ENCODE measurements around the gene GPR31.

GPR31 gene

GRCh38 chr6:167165858-167166471 is 8.2 kb upstream of the GPR31 start:
- DNase-seq: no peak

DNA sequence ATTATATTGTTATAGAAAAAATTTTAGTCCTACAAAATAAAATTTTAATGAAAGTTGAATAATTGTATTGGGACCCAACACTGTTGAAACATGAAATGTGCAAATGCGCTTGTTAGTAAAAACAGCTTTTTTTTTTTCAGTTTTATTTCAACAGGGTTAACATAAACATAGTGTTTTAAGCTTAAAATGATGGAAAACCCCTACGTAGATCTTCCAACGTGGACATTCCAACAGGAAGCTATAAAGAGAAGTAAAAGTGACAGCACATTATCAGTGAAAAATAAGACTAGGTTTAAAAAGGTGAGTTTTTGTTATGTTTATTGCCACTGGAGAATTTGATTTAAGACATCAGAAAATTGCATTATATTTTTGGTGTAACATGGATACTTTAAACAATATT is 6.5 kb upstream of the GPR31 start:
- DNase-seq: no peak

GRCh38 chr6:167163476-167164011 is 5.8 kb upstream of the GPR31 start:
- DNase-seq: no peak

DNA sequence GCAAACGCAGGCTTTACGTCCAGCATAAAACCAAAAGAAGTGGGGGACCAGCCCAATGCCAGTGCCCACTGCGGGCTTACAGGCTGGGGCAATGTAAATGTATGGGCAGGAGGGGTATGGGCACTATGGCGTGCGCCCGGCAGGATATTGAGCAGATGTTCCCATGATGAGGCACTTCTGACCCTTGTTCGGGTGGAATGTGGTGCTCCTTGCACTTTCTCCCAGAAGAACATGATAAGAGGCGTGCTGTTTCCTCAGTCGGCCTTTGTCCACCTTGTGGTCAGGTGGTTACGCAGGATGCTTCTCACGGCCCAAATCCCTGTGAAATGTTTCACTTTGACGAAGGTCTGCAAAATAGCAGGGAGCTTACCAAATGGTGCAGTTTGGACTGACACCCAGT is 4.8 kb upstream of the GPR31 start:
- no peak for DNase-seq

DNA sequence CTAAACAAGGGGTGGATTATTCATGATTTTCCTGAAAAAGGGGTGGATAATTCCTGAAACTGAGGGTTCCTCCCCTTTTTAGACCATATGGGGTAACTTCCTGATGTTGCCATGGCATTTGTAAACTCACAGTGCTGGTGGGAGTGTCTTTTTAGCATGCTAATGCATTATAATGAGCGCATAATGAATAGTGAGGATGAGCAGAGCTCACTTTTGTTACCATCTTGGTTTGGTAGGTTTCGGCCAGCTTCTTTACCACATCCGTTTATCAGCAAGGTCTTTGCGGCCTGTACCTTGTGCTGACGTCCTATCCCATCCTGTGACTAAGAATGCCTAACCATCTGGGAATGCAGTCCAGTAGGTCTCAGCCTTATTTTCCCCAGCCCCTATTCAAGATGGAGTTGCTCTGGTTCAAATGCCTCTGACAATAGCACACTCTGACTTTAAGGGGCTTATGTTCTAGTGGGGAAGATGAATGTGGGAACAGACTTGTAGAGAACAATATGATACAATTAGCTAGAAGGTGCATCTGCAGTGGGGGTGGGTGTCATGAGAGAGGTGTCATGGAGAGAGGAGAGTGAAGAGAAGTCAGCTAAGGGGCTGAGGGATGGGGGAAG is 4.2 kb upstream of the GPR31 start:
- no peak for DNase-seq

- no peak for DNase-seq
Measured at GRCh38 chr6:167157414-167157813, 366 bp downstream of the GPR31 start.

GRCh38 chr6:167154895-167155294 is 2.9 kb downstream of the GPR31 start:
- no peak for DNase-seq

DNA sequence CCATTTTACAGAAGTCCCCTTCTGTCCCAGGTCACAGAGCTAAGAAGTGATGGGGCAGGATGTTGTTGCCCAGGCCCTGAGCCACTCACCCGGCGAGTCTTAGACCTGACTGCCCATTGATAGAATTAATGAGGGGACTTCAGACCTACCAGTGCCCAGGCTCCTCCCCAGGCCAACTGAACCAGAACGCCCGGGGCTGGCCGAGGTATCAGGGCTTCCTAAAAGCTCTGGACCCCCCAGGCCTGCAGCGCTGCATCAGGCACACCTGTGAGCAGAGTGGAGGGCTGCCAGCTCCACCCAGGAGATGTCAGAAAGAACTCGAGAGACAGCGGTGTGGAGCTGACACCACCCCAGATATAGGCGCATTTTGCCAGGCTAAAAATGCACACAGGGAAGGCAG is 3.5 kb downstream of the GPR31 start:
- no peak for DNase-seq

GRCh38 chr6:167153521-167153959 is 4.2 kb downstream of the GPR31 start:
- DNase-seq: no peak

GRCh38 chr6:167152862-167153261 is 4.9 kb downstream of the GPR31 start:
- no peak for DNase-seq

DNA sequence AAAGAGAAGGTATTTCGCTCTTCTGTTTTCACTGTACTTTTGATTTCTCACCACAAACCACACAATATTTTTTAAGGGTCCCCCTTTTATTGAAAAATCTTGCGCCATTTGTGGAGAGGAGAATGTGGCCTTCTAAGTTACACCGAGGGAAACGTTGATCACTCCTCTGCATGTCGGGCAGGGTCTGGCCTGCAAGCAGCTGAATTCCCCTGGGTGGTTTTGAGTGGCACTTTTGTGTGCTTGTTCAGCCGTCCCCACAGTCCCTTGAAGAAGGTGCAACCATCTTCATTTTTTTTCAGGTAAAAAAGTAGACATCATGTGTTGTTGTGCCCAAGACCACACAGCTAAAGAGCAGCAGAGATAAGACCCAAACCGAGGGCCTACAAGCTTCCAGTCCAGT is 6.1 kb downstream of the GPR31 start:
- no peak for DNase-seq

DNA sequence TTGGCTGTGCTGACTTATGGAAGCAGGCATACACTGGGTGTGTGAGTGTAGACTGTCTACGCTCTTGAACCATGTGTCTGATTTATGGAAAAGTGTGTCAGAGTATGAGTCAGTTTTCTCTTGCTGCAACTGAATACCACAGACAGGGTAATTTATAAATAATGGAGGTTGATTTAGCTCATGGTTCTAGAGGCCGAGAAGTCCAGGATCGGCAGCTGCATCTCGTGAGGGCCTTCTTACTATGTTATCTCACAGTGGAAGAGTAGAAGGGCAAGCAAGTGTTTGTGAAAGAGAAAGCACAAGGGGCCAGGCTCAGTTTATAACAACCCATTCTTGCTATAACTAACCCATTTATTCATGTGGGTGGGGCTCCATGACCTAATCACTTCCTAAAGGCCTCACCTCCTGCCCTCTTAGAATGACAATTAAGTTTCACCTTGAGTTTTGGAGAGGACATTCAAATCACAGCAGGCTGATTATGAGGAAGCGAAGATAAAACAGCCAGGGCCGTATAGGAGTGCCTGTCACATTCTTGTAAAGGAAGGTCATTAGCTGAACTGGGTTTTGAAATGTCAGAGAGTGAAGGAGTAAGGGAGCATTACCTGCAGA is 6.7 kb downstream of the GPR31 start:
- DNase-seq: no peak

GRCh38 chr6:167148997-167149396 is 8.8 kb downstream of the GPR31 start:
- DNase-seq: no peak

DNA sequence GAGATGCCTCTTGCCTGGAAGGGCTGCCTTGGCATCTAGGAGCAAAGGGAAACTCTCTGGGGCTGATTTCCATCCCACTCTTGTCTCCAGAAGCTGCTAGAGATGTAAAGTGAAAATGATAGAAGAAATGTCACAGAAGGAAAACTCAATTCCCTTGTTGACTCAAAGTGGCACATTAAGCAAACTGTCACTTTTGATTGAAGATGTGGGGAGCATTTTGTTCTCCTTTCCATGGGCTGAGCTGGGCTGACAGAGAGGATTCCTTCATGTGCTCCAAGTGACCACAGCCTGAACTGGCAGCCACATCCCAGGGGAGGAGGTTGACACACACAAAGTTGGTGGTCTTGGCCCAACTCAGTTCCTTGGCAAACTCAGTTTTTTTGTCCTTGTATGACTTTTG is 9.8 kb downstream of the GPR31 start:
- DNase-seq: no peak

DNA sequence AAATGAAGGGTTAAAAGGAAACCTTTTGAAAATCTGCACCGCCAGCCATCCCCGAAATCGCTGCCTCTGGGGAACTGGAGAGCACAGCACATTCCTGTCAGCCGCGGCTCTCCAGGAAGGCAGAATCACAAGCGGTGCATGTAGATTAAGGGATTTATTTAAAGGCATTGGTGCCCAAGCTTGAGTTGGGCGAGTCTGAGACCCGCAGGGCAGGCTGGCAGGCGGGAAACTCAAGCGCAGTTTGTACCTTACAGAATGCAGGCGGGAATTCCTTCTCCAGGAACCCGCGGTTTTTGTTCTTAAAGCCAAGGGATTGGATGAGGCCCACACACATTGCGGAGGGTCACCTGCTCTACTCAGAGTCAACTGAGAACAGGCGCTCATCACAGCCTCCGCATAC is 10.8 kb downstream of the GPR31 start:
- DNase-seq: no peak

- DNase-seq: no peak
Measured at GRCh38 chr6:167146135-167146534, 11.6 kb downstream of the GPR31 start.

GRCh38 chr6:167145461-167145860 is 12.3 kb downstream of the GPR31 start:
- no peak for DNase-seq

GRCh38 chr6:167143041-167143440 is 14.7 kb downstream of the GPR31 start:
- DNase-seq: no peak

- DNase-seq: no peak
Measured at GRCh38 chr6:167142433-167142761, 15.4 kb downstream of the GPR31 start.

GRCh38 chr6:167141667-167142432 is 15.9 kb downstream of the GPR31 start:
- no peak for DNase-seq

DNA sequence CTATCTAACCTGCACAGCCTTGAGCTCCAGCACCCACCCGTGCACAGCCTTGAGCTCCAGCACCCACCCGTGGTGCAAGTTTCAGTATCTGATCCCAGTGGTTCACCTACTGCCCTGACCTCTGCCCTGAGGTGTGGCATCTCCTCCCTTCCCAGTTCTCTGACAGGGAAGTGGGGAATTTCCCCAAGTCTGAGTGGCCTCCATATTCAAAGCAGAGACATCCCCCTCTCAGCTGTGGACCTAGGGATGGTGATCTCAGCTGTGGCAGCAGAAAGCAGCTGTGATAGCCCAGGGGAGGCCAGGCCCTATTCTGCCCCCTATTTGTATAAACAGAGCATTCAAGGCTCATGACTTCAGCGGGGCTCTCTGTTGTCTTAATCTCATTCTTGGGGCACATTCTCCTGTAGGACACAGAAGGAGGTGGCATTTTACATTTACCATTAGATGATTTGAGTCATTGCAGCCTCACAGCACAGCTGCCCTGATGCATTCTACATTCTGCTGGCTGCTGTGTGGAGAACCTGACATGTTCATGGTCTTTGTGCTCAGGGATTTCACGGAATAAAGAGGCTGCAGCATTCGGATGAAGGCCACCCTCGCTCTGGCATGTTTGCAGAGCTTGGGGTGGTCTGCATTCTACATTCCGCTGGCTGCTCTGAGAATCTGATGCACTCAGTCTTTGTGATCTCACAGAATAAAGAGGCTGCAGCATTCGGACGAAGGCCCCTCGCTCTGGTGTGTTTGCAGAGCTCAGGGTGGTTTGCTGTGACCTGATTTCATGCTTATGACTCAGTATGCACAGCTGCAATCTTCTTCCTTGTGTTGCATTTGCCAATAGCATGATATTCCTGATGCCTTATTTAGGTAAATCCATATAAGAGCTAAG is 16.9 kb downstream of the GPR31 start:
- no peak for DNase-seq

DNA sequence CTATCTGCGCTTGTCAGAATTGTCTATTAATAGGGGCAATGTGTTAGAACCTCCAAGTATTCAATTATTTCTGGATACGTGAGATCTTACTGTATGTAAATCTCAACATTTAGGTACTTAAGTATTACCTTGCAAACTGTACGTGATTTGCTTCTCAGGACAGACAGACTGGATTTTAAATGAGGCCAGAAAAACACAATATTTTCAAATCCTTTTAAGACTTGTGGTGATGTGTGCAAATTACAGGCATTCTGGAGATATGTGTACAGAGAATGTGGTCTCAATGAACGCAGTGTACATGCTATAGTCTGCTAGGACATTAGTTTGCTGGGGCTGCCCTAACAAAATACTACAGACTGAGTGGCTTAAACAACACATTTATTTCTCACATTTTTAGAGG is 18.0 kb downstream of the GPR31 start:
- no peak for DNase-seq

DNA sequence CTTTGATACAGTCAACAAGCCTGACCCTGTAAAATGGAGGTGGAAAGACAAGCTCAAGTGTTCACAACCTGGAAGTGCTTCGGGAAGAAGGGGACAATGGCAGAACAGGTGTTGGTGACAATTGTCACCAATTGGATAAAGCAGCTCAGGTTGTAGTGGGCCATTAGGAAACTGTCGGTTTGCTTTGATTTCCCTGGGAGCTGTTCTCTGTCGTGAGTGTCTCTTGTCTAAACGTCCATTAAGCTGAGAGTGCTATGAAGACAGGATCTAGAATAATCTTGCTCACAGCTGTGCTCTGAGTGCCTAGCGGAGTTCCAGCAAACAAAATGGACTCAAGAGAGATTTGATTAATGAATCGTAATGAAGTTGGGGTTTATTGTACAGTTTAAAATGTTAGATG is 19.9 kb downstream of the GPR31 start:
- no peak for DNase-seq
